ENCODE measurements around the gene PPHLN1. TPM values are rescaled to one million over a fixed set of nuclear protein-coding genes. Genes with fewer than 3 reads are reported as not detected.

The PPHLN1 gene
- total RNA-seq, 2 experiments from 2014 or later = 79.9 to 81.3 TPM

GRCh38 chr12:42448841-42449240, 122.9 kb downstream of the PPHLN1 start:
- Mint-ChIP-seq H3K27me3 (no peaks in the 10 kb centered on the region), H3K4me3 (no peak overlapping the region), H3K27ac (no peak overlapping the region), H3K4me1 (ENCODE audit: low read depth) (no peaks in the 10 kb centered on the region), H3K9me3 (no peaks in the 10 kb centered on the region), H3K36me3 (peaks cover 42% of the 10 kb centered on the region)
- intact Hi-C loops (cut with micrococcal nuclease) = no loop called here
- ChIA-PET POLR2A (no interaction called here), CTCF (no interaction called here)
- DNase-seq = no peak

- ChIA-PET CTCF (interaction anchor here (0.9 to 1.3 kb wide), 2 partner anchors 16 to 32 kb away, joined by 3 read pairs; no protein-coding TSS in a partner anchor), POLR2A (interaction anchor here (0.6 kb wide), 1 partner anchor 304 kb away, joined by 3 read pairs; no protein-coding TSS in a partner anchor)
- no peaks in the 10 kb centered on the region for H3K4me1 Mint-ChIP-seq (ENCODE audit: low read depth)
- no peak for DNase-seq
- H3K27ac Mint-ChIP-seq = no peak overlapping the region
- H3K4me3 Mint-ChIP-seq = no peak overlapping the region
- no peaks in the 10 kb centered on the region for H3K27me3 Mint-ChIP-seq
- no peaks in the 10 kb centered on the region for H3K9me3 Mint-ChIP-seq
- H3K36me3 Mint-ChIP-seq = peaks cover 28% of the 10 kb centered on the region
- intact Hi-C loops (cut with micrococcal nuclease) = no loop called here
These were observed 124.3 kb downstream of the PPHLN1 start for GRCh38 chr12:42450248-42450647.

GRCh38 chr12:42458575-42458974, 132.6 kb downstream of the PPHLN1 start:
- no peaks in the 10 kb centered on the region for H3K9me3 Mint-ChIP-seq
- H3K27ac Mint-ChIP-seq = no peak overlapping the region
- intact Hi-C loops (cut with micrococcal nuclease) = no loop called here
- ChIA-PET CTCF (no interaction called here), POLR2A (no interaction called here)
- H3K27me3 Mint-ChIP-seq = peaks cover 1% of the 10 kb centered on the region
- no peaks in the 10 kb centered on the region for H3K36me3 Mint-ChIP-seq
- H3K4me3 Mint-ChIP-seq = no peak overlapping the region
- no peak for DNase-seq
- H3K4me1 Mint-ChIP-seq (ENCODE audit: low read depth) = no peaks in the 10 kb centered on the region

- Mint-ChIP-seq H3K4me1 (ENCODE audit: low read depth) (no peaks in the 10 kb centered on the region), H3K4me3 (no peak overlapping the region), H3K36me3 (no peaks in the 10 kb centered on the region), H3K9me3 (no peaks in the 10 kb centered on the region), H3K27ac (no peak overlapping the region), H3K27me3 (peaks cover 1% of the 10 kb centered on the region)
- ChIA-PET CTCF (interaction anchor here (0.8 kb wide), 1 partner anchor 10 kb away, joined by 3 read pairs; no protein-coding TSS in a partner anchor), POLR2A (no interaction called here)
- no peak for DNase-seq
- intact Hi-C loops (cut with micrococcal nuclease) = no loop called here
These were observed 133.4 kb downstream of the PPHLN1 start for GRCh38 chr12:42459336-42459847.

- ChIA-PET POLR2A (no interaction called here), CTCF (no interaction called here)
- intact Hi-C loops (cut with micrococcal nuclease) = no loop called here
- DNase-seq = no peak
- Mint-ChIP-seq H3K27me3 (peaks cover 3% of the 10 kb centered on the region), H3K27ac (no peak overlapping the region), H3K4me3 (no peak overlapping the region), H3K9me3 (no peaks in the 10 kb centered on the region), H3K4me1 (ENCODE audit: low read depth) (no peaks in the 10 kb centered on the region), H3K36me3 (no peaks in the 10 kb centered on the region)
These were observed 136.5 kb downstream of the PPHLN1 start for GRCh38 chr12:42462486-42462885.

GRCh38 chr12:42463671-42464070, 137.7 kb downstream of the PPHLN1 start:
- Mint-ChIP-seq H3K9me3 (no peaks in the 10 kb centered on the region), H3K27me3 (peaks cover 7% of the 10 kb centered on the region), H3K36me3 (no peaks in the 10 kb centered on the region), H3K4me1 (ENCODE audit: low read depth) (peaks cover 2% of the 10 kb centered on the region), H3K4me3 (no peak overlapping the region), H3K27ac (no peak overlapping the region)
- no peak for DNase-seq
- ChIA-PET CTCF (no interaction called here), POLR2A (no interaction called here)
- intact Hi-C loops (cut with micrococcal nuclease) = no loop called here

- no peaks in the 10 kb centered on the region for H3K9me3 Mint-ChIP-seq
- no peak for DNase-seq
- peaks cover 25% of the 10 kb centered on the region for H3K27me3 Mint-ChIP-seq
- POLR2A ChIA-PET = no interaction called here
- H3K27ac Mint-ChIP-seq = no peak overlapping the region
- H3K4me3 Mint-ChIP-seq = no peak overlapping the region
- CTCF ChIA-PET = interaction anchor here (0.9 kb wide), 1 partner anchor 9 kb away, joined by 3 read pairs; no protein-coding TSS in a partner anchor
- intact Hi-C loops (cut with micrococcal nuclease) = no loop called here
- H3K4me1 Mint-ChIP-seq (ENCODE audit: low read depth) = peaks cover 10% of the 10 kb centered on the region
- H3K36me3 Mint-ChIP-seq = no peaks in the 10 kb centered on the region
These were observed 142.4 kb downstream of the PPHLN1 start for GRCh38 chr12:42468341-42468821.

GRCh38 chr12:42468921-42469320, 143.0 kb downstream of the PPHLN1 start:
- intact Hi-C loops (cut with micrococcal nuclease) = no loop called here
- ChIA-PET POLR2A (no interaction called here), CTCF (interaction anchor here (0.9 kb wide), 1 partner anchor 9 kb away, joined by 3 read pairs; no protein-coding TSS in a partner anchor)
- Mint-ChIP-seq H3K4me1 (ENCODE audit: low read depth) (peaks cover 10% of the 10 kb centered on the region), H3K4me3 (no peak overlapping the region), H3K36me3 (no peaks in the 10 kb centered on the region), H3K27me3 (peaks cover 29% of the 10 kb centered on the region), H3K9me3 (no peaks in the 10 kb centered on the region), H3K27ac (no peak overlapping the region)
- DNase-seq = no peak

- peaks cover 10% of the 10 kb centered on the region for H3K4me1 Mint-ChIP-seq (ENCODE audit: low read depth)
- H3K9me3 Mint-ChIP-seq = no peaks in the 10 kb centered on the region
- H3K27ac Mint-ChIP-seq = no peak overlapping the region
- H3K4me3 Mint-ChIP-seq = no peak overlapping the region
- ChIA-PET CTCF (interaction anchor here (0.9 to 2.4 kb wide), 2 partner anchors 10 to 13 kb away, joined by 3 to 10 read pairs; no protein-coding TSS in a partner anchor), POLR2A (no interaction called here)
- intact Hi-C loops (cut with micrococcal nuclease) = no loop called here
- no peak for DNase-seq
- no peaks in the 10 kb centered on the region for H3K36me3 Mint-ChIP-seq
- H3K27me3 Mint-ChIP-seq = peaks cover 31% of the 10 kb centered on the region
These were observed 143.6 kb downstream of the PPHLN1 start for GRCh38 chr12:42469355-42470175.

- POLR2A ChIA-PET = no interaction called here
- intact Hi-C loops (cut with micrococcal nuclease) = no loop called here
- CTCF ChIA-PET = no interaction called here
- Mint-ChIP-seq H3K4me1 (ENCODE audit: low read depth) (peaks cover 10% of the 10 kb centered on the region), H3K27me3 (peaks cover 36% of the 10 kb centered on the region), H3K9me3 (no peaks in the 10 kb centered on the region), H3K4me3 (no peak overlapping the region), H3K36me3 (no peaks in the 10 kb centered on the region), H3K27ac (no peak overlapping the region)
- no peak for DNase-seq
These were observed 146.4 kb downstream of the PPHLN1 start for GRCh38 chr12:42472376-42472775.

GRCh38 chr12:42473130-42473529, 147.2 kb downstream of the PPHLN1 start:
- no peak for DNase-seq
- Mint-ChIP-seq H3K27me3 (peaks cover 39% of the 10 kb centered on the region), H3K4me1 (ENCODE audit: low read depth) (peaks cover 10% of the 10 kb centered on the region), H3K36me3 (no peaks in the 10 kb centered on the region), H3K9me3 (no peaks in the 10 kb centered on the region), H3K27ac (no peak overlapping the region), H3K4me3 (no peak overlapping the region)
- POLR2A ChIA-PET = no interaction called here
- CTCF ChIA-PET = interaction anchor here (1.0 kb wide), 1 partner anchor 10 kb away, joined by 5 read pairs; no protein-coding TSS in a partner anchor
- intact Hi-C loops (cut with micrococcal nuclease) = no loop called here

- DNase-seq = no peak
- intact Hi-C loops (cut with micrococcal nuclease) = no loop called here
- ChIA-PET POLR2A (no interaction called here), CTCF (interaction anchor here (1.0 kb wide), 1 partner anchor 9 kb away, joined by 5 read pairs; no protein-coding TSS in a partner anchor)
- peaks cover 8% of the 10 kb centered on the region for H3K4me1 Mint-ChIP-seq (ENCODE audit: low read depth)
- H3K36me3 Mint-ChIP-seq = no peaks in the 10 kb centered on the region
- H3K27ac Mint-ChIP-seq = no peak overlapping the region
- H3K9me3 Mint-ChIP-seq = no peaks in the 10 kb centered on the region
- no peak overlapping the region for H3K4me3 Mint-ChIP-seq
- H3K27me3 Mint-ChIP-seq = peaks cover 39% of the 10 kb centered on the region
These were observed 147.6 kb downstream of the PPHLN1 start for GRCh38 chr12:42473561-42473960.
